ENCODE results near the gene APLN.

DNA sequence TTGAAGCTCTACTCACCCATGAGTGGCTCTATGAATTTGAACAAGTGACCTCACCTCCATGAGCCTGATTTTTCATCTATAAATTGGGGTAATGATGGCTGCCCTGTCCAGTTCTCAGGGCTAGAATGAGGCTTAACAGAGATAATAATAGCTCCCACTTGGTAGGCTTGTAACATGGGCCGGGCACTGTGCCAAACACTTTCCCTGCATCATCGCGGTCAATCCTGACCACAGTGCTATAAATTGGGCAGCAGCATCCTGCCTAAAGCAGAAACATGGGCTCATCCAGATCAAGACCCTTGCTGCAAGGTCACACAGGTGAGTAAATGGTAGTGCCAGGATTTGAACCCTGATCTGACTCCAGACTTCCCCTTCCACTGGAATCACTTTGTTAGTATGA is 12.8 kb downstream of the APLN start:
- TF ChIP-seq EZH2phosphoT487 (IDR thresholded peaks at IDR 0.05; ENCODE audit: insufficient read depth, low read depth): no peak
- TF ChIP-seq EZH2 (IDR thresholded peaks at IDR 0.05; ENCODE audit: insufficient read depth, poor library complexity, severe bottlenecking): no peak

Data from GM23248 (cell line).